Measurements from ENCODE around the gene RORC.

GRCh38 chr1:151837197-151837596 lies 5.6 kb upstream of the RORC start:
- TF ChIP-seq POLR2A (IDR thresholded peaks at IDR 0.05; ENCODE audit: low read depth, low read length) (no peak), TAF1 (IDR thresholded peaks at IDR 0.05; ENCODE audit: low read depth, low read length) (no peak), POLR2AphosphoS5 (IDR thresholded peaks at IDR 0.05; ENCODE audit: low read depth, low read length) (no peak)

Data from GM12891 (cell line).